ENCODE measurements around the gene F8A1. TPM values are rescaled to one million over a fixed set of nuclear protein-coding genes. Genes with fewer than 3 reads are reported as not detected.
"Not testable (repeated sequence)": the region's sequence is repeated elsewhere in the genome, so short reads cannot be mapped to it uniquely, and the experiment has no call there.

Gene F8A1
- total RNA-seq, 1 donor from 2014 or later, result 30.9 TPM

DNA sequence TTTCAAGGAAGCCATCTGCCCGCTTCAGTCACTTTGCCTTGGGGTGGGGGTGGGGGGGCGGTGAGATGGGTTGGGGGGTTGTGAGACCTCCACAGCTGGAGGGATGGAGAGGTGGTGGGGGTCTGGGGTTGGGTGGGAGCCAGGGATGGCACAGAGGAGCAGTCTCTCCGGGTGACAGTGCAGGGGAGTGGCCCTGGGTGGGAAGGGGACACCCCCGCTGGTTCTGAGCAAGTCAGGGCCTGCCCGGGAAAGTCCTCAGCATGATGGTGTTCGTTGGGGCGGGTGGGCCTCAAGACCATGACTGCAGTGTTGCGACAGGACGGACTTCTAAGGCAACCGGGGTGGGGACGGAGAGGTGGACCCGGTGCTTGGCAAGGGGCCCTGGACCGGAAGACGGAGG is 606 bp upstream of the F8A1 start:
- intact Hi-C loops (cut with micrococcal nuclease); H3K27me3 Mint-ChIP-seq; H3K27ac Mint-ChIP-seq; H3K9me3 Mint-ChIP-seq; ATAC-seq (ENCODE audit: low read depth); H3K4me3 Mint-ChIP-seq; H3K36me3 Mint-ChIP-seq (ENCODE audit: low read depth); POLR2A ChIA-PET; H3K4me1 Mint-ChIP-seq; CTCF ChIA-PET; DNase-seq: not testable (repeated sequence)

DNA sequence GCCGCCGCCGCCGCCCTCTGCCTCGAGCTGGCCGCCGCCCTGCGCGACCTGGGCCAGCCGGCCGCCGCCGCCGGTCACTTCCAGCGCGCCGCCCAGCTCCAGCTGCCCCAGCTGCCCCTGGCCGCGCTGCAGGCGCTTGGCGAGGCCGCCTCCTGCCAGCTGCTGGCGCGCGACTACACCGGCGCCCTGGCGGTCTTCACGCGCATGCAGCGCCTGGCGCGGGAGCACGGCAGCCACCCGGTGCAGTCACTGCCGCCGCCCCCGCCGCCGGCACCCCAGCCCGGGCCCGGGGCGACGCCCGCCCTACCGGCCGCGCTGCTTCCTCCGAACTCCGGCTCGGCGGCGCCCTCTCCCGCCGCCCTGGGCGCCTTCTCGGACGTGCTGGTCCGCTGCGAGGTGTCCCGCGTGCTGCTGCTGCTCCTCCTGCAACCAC is 650 bp downstream of the F8A1 start:
- H3K4me1 Mint-ChIP-seq; DNase-seq; H3K4me3 Mint-ChIP-seq; intact Hi-C loops (cut with micrococcal nuclease); H3K36me3 Mint-ChIP-seq (ENCODE audit: low read depth); POLR2A ChIA-PET; H3K27me3 Mint-ChIP-seq; CTCF ChIA-PET; H3K9me3 Mint-ChIP-seq; H3K27ac Mint-ChIP-seq: not testable (repeated sequence)
- peak; percentile 26 for ATAC-seq (ENCODE audit: low read depth)

DNA sequence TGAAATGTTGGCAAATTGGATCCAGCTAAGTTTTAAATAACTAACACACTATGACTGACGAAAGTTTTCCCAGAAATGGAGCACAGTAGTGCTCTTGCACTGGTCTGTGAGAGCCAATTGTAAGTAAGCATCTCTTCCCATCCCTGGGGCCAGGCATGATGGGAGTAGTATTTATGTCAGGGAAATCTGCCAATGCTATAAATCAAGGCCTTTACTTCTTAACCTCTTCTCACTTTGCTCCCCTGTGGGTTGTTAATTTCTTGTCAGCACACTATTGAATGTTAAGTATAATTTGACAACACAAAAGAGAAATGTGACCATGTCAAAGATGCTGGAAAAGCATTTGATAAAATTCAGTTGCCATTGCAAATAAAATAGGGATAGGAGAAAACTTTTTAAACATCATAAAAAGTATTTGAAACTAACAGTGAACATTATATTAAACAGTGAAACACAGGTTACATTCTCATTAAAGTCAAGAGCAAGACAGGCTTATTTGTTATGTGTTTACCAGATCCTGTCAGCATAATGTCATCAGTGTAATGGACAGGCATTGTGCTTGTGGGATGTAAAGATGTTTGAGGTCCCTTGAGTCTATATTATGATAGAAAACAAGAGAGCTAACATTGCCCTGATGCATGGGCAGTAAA is 5.0 kb downstream of the F8A1 start:
- DNase-seq (no peak), ATAC-seq (ENCODE audit: low read depth) (no peak)
- H3K4me1 Mint-ChIP-seq, result peaks cover 4% of the 10 kb centered on the region
- ChIA-PET CTCF (interaction anchor here (0.9 kb wide), 1 partner anchor 26 kb away, joined by 3 read pairs; no protein-coding TSS in a partner anchor), POLR2A (no interaction called here)
- H3K9me3 Mint-ChIP-seq, result no peaks in the 10 kb centered on the region
- no peak overlapping the region for H3K27ac Mint-ChIP-seq
- TF ChIP-seq, protein P1, sequence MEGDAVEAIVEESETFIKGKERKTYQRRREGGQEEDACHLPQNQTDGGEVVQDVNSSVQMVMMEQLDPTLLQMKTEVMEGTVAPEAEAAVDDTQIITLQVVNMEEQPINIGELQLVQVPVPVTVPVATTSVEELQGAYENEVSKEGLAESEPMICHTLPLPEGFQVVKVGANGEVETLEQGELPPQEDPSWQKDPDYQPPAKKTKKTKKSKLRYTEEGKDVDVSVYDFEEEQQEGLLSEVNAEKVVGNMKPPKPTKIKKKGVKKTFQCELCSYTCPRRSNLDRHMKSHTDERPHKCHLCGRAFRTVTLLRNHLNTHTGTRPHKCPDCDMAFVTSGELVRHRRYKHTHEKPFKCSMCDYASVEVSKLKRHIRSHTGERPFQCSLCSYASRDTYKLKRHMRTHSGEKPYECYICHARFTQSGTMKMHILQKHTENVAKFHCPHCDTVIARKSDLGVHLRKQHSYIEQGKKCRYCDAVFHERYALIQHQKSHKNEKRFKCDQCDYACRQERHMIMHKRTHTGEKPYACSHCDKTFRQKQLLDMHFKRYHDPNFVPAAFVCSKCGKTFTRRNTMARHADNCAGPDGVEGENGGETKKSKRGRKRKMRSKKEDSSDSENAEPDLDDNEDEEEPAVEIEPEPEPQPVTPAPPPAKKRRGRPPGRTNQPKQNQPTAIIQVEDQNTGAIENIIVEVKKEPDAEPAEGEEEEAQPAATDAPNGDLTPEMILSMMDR (IDR thresholded peaks at IDR 0.05), result no peak
- H3K4me3 Mint-ChIP-seq, result no peak overlapping the region
- intact Hi-C loops (cut with micrococcal nuclease), result no loop called here
- H3K36me3 Mint-ChIP-seq (ENCODE audit: low read depth), result peaks cover 5% of the 10 kb centered on the region
- H3K27me3 Mint-ChIP-seq, result no peaks in the 10 kb centered on the region

DNA sequence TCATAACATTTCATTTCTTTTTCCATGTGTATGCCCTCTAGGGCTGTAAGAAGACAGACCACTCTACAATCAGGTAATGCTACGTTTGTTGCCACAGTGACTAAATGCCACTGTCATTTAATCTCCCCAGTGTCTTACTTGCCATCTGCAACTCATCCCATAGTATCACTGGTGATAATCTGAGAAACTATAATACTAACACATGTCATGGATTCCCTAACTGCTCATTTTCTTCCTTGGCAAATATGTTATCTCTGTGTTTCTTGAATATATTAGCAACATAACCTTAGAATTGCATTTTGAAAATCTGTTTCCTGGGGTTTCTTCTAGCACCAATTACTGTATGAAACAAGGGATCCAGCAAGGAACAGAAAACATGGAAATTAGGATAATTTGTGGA is 6.1 kb downstream of the F8A1 start:
- intact Hi-C loops (cut with micrococcal nuclease), result no loop called here
- peaks cover 4% of the 10 kb centered on the region for H3K4me1 Mint-ChIP-seq
- H3K9me3 Mint-ChIP-seq, result no peaks in the 10 kb centered on the region
- no peak overlapping the region for H3K4me3 Mint-ChIP-seq
- peaks cover 5% of the 10 kb centered on the region for H3K36me3 Mint-ChIP-seq (ENCODE audit: low read depth)
- ChIA-PET POLR2A (no interaction called here), CTCF (no interaction called here)
- TF ChIP-seq, protein P1 (IDR thresholded peaks at IDR 0.05), result no peak
- H3K27me3 Mint-ChIP-seq, result no peaks in the 10 kb centered on the region
- no peak for ATAC-seq (ENCODE audit: low read depth)
- no peak overlapping the region for H3K27ac Mint-ChIP-seq
- no peak for DNase-seq

DNA sequence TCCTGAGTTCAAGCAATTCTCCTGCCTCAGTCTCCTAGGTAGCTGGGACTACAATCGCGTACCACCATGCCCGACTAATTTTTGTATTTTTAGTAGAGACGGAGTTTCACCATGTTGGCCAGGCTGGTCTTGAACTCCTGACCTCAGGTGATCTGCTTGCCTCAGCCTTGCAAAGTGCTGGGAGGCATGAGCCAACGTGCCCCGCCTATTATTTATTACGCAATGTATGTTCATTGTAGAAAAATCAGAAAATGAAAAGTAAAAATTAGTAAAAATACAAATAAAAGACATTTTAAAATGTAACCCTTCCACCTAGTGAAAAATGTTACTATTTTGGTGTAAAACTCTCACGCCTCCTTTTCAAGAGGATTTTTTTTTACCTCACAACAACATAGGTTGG is 14.2 kb downstream of the F8A1 start:
- Mint-ChIP-seq H3K4me1 (no peaks in the 10 kb centered on the region), H3K9me3 (no peaks in the 10 kb centered on the region), H3K4me3 (no peak overlapping the region), H3K27ac (no peak overlapping the region), H3K27me3 (no peaks in the 10 kb centered on the region), H3K36me3 (ENCODE audit: low read depth) (no peaks in the 10 kb centered on the region)
- DNase-seq, result no peak
- CTCF ChIA-PET, result no interaction called here
- intact Hi-C loops (cut with micrococcal nuclease), result no loop called here
- TF ChIP-seq, protein P1 (IDR thresholded peaks at IDR 0.05), result no peak
- POLR2A ChIA-PET, result no interaction called here
- ATAC-seq (ENCODE audit: low read depth), result no peak

DNA sequence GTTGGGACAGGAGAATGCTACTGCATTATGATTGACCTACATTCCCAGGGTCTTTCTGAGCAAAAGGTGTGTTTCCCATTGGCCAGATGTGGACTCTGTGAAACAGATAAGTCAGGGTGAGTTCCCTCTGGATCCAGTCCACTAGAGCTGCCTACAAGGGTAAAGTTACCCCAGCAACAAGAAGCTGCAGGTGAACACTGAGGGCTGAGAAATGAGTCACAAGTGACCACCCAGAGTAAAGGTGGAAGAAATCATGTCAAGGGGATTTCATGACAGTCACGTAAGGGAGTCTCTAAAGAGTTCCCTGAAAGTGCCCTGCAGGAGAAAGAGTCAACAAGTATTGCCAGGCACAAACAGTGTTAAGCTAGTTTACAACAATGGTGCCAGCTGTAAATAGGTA is 16.3 kb downstream of the F8A1 start:
- H3K4me1 Mint-ChIP-seq, result no peaks in the 10 kb centered on the region
- DNase-seq (no peak), ATAC-seq (ENCODE audit: low read depth) (no peak)
- no peak overlapping the region for H3K27ac Mint-ChIP-seq
- no peak overlapping the region for H3K4me3 Mint-ChIP-seq
- H3K27me3 Mint-ChIP-seq, result no peaks in the 10 kb centered on the region
- POLR2A ChIA-PET, result no interaction called here
- no peaks in the 10 kb centered on the region for H3K9me3 Mint-ChIP-seq
- intact Hi-C loops (cut with micrococcal nuclease), result no loop called here
- TF ChIP-seq, protein P1 (IDR thresholded peaks at IDR 0.05), result no peak
- H3K36me3 Mint-ChIP-seq (ENCODE audit: low read depth), result no peaks in the 10 kb centered on the region
- CTCF ChIA-PET, result no interaction called here

Data from activated B cell treated with CpG ODN at 0.5 μM for 24 hours (primary cell).